HUES6 (cell line): ENCODE measurements around the gene TUFM.

Experiments used
- H3K27ac ChIP-seq: 2 replicates; pipeline ENCODE4 v1.7.0; 2013; ENCODE audit warnings: low read depth, mild to moderate bottlenecking, low read length, inconsistent platforms
- H3K27me3 ChIP-seq: 2 replicates; pipeline ENCODE4 v1.6.1; 2013; ENCODE audit warnings: low read length; ENCODE audit not compliant: control insufficient read depth, insufficient read depth
- H3K36me3 ChIP-seq: 2 replicates; pipeline ENCODE4 v1.6.1; 2013; ENCODE audit warnings: low read length; ENCODE audit not compliant: control insufficient read depth, insufficient read depth
- H3K4me1 ChIP-seq: 2 replicates; pipeline ENCODE4 v1.6.1; 2013; ENCODE audit warnings: low read length; ENCODE audit not compliant: control insufficient read depth, insufficient read depth
- H3K4me3 ChIP-seq: 2 replicates; pipeline ENCODE4 v1.5.1; 2013; ENCODE audit warnings: low read depth, low read length
- H3K9ac ChIP-seq: one replicate; pipeline ENCODE4 v1.6.1; 2013; ENCODE audit warnings: mild to moderate bottlenecking, low read length
- H3K9me3 ChIP-seq: 2 replicates; pipeline ENCODE4 v1.6.1; 2013; ENCODE audit warnings: low read depth, low read length; ENCODE audit not compliant: control insufficient read depth, insufficient read depth

Gene TUFM

DNA sequence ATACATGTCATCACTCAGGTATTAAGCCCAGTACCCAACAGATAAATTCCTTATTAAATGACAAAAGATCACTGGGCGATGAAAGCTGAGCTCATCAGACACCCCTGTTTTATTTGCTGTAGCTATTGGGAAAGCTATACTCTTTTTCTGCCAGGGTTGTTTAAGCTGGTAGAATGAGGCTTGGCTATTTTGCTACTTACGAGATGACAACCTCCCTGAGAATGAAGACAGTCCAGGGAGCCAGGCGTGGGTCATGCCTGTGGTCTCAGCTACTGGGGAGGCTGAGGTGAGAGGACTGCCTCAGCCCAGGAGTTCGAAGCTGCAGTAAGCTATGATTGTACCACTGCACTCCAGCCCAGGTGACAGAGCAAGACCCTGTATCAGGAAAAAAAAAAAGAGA lies 13.2 kb upstream of the TUFM start:
- Histone ChIP-seq H3K27ac (no peak overlapping the region), H3K9ac (no peak overlapping the region), H3K36me3 (no peaks in the 10 kb centered on the region), H3K4me1 (no peaks in the 10 kb centered on the region; the same call in 1 of the 2 replicates), H3K9me3 (no peaks in the 10 kb centered on the region), H3K27me3 (no peaks in the 10 kb centered on the region), H3K4me3 (no peak overlapping the region)

- no peak overlapping the region for H3K4me3 ChIP-seq
- no peaks in the 10 kb centered on the region; the same call in 1 of the 2 replicates for H3K4me1 ChIP-seq
- no peaks in the 10 kb centered on the region for H3K27me3 ChIP-seq
- no peak overlapping the region for H3K27ac ChIP-seq
- no peaks in the 10 kb centered on the region for H3K36me3 ChIP-seq
- no peak overlapping the region for H3K9ac ChIP-seq
- no peaks in the 10 kb centered on the region for H3K9me3 ChIP-seq
These were observed 12.3 kb upstream of the TUFM start for GRCh38 chr16:28858421-28858820.

GRCh38 chr16:28846933-28847273 lies 755 bp upstream of the TUFM start:
- no peaks in the 10 kb centered on the region for H3K27me3 ChIP-seq
- H3K36me3 ChIP-seq, result peaks cover 33% of the 10 kb centered on the region
- H3K9ac ChIP-seq, result peak overlapping the region; percentile 74
- H3K4me3 ChIP-seq, result peak overlapping the region; percentile 96
- H3K27ac ChIP-seq, result peak overlapping the region; percentile 52; the same call in 1 of the 2 replicates
- no peaks in the 10 kb centered on the region for H3K9me3 ChIP-seq
- peaks cover 4% of the 10 kb centered on the region for H3K4me1 ChIP-seq

GRCh38 chr16:28845761-28846079 lies 428 bp downstream of the TUFM start:
- H3K9ac ChIP-seq, result peak overlapping the region; percentile 95
- H3K4me1 ChIP-seq, result peaks cover 4% of the 10 kb centered on the region
- no peaks in the 10 kb centered on the region for H3K9me3 ChIP-seq
- no peaks in the 10 kb centered on the region for H3K27me3 ChIP-seq
- peak overlapping the region; percentile 87 for H3K27ac ChIP-seq
- H3K4me3 ChIP-seq, result peak overlapping the region; percentile 96
- peaks cover 35% of the 10 kb centered on the region for H3K36me3 ChIP-seq

DNA sequence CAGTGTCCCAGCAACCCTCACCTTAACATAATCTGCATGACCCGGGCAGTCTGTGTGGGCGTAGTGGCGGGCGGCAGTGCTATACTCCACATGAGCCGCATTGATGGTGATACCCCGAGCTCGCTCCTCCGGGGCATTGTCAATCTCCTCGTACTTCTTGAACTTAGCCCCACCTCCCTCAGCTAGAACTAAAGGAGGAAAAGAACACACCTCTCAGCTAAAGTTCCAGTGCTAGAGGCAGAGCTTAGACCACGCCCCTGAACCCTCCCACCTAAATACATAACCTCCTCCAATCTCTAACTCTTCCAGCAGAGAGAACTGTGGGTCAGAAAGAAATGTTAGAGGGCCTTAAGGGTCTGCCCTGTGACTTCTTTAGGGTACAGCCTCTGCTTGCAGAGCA lies 855 bp downstream of the TUFM start:
- Histone ChIP-seq H3K27ac (no peak overlapping the region), H3K36me3 (peaks cover 35% of the 10 kb centered on the region)

DNA sequence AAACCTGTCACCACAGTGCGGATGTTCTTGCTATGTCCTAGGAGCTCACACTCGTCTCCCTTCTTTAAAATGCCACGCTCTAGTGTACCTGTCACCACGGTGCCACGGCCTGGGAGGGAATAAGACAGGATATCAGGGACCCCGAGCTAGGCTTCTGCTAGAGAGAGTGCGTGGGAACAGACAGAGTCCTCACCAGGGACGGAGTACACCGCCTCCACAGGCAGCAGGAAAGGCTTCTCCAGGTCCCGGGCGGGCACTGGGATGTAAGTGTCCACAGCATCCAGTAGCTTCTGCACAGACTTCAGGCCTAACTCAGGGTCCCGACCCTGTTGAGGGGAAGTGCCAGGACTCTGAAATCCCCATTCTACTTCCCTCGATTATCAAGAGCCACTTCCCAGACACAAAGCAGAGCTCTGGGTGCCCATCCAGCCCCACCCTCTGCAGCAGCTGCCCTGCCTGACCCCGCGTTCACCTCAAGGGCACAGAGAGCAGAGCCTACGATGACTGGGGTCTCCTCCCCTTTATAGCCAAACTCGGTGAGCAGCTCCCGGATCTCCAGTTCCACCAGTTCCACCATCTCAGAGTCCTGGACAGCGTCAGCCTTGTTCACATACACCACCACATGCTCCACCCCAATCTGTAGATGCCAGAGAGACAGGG lies 1.8 kb downstream of the TUFM start:
- no peak overlapping the region for H3K9ac ChIP-seq

More for the DNA sequence above, 855 bp downstream of the TUFM start:
- Histone ChIP-seq H3K4me3 (peak overlapping the region; percentile 96), H3K4me1 (peaks cover 4% of the 10 kb centered on the region), H3K9ac (peak overlapping the region; percentile 95), H3K9me3 (no peaks in the 10 kb centered on the region), H3K27me3 (no peaks in the 10 kb centered on the region)

DNA sequence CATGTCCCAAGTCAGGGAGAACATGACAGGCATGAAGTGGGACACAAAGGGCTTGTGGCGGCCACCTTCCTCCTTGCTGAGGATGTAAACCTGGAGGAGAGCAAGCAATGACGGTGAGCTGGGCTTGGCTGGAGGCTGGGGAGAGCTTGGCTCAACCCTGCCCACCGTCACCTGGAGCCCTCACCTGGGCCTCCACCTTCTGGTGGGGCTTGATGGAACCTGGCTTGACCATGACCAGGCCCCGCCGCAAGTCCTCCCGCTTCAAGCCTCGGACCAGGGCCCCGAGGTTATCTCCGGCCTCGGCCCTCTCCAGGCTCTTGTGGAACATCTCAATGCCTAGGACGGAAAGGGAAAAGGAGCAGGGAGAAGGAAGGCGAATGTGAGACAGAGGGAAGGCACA lies 2.4 kb downstream of the TUFM start:
- no peak overlapping the region for H3K9ac ChIP-seq
- no peak overlapping the region for H3K27ac ChIP-seq
- H3K9me3 ChIP-seq, result no peaks in the 10 kb centered on the region
- H3K27me3 ChIP-seq, result no peaks in the 10 kb centered on the region
- peaks cover 39% of the 10 kb centered on the region for H3K36me3 ChIP-seq
- H3K4me3 ChIP-seq, result no peak overlapping the region
- peaks cover 4% of the 10 kb centered on the region for H3K4me1 ChIP-seq

More for the DNA sequence above, 1.8 kb downstream of the TUFM start:
- Histone ChIP-seq H3K27ac (no peak overlapping the region), H3K9me3 (no peaks in the 10 kb centered on the region), H3K4me1 (peaks cover 4% of the 10 kb centered on the region), H3K4me3 (no peak overlapping the region), H3K27me3 (no peaks in the 10 kb centered on the region), H3K36me3 (peaks cover 35% of the 10 kb centered on the region)

DNA sequence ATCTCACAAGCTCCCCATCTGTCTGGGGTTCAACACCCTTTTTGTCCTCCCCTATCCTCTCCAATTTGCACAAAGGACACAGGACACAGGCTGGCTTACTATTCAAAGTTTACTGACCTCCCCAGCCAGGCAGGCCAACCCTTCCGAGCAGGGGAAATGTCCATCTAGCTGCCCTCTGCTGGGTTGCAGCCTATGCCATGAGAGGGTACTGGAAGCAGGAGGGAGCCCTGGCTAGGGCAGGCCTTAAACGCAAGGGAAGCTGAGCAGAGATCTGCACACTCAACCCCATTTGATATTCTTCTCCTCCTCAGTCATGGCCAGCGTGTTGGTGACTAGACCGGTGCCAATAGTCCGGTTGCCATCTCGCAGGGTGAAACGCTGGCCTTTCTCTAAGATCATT lies 3.5 kb downstream of the TUFM start:
- Histone ChIP-seq H3K27ac (no peak overlapping the region), H3K9me3 (no peaks in the 10 kb centered on the region), H3K9ac (no peak overlapping the region), H3K4me3 (no peak overlapping the region), H3K27me3 (no peaks in the 10 kb centered on the region), H3K4me1 (peaks cover 4% of the 10 kb centered on the region), H3K36me3 (peaks cover 48% of the 10 kb centered on the region)

- Histone ChIP-seq H3K27me3 (no peaks in the 10 kb centered on the region), H3K27ac (no peak overlapping the region), H3K4me3 (no peak overlapping the region), H3K9me3 (no peaks in the 10 kb centered on the region), H3K36me3 (peaks cover 71% of the 10 kb centered on the region), H3K4me1 (no peaks in the 10 kb centered on the region), H3K9ac (no peak overlapping the region)
These were observed 6.2 kb downstream of the TUFM start for GRCh38 chr16:28839899-28840298.

DNA sequence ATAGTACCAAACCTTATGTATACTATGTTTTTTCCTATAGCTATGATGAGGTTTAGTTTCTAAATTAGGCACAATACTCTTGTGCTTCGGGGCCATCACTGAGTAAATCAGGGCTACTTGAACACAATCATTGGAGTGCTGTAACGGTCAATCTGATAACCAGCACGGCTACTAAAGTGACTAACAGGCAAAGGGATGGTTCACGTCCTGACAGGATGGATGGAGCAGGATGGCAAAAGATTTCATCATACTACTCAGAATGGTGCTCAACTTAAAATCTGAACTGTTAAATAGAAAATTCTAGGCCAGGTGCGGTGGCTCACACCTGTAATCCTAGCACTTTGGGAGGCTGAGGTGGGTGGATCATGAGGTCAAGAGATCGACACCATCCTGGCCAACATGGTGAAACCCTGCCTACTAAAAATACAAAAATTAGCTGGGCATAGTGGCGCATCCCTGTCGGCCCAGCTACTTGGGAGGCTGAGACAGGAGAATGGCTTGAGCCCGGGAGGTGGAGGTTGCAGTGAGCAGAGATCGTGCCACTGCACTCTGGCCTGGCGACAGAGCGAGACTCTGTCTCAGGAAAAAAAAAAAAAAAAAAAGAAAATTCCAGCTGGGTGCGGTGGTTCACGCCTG lies 7.0 kb downstream of the TUFM start:
- no peak overlapping the region for H3K4me3 ChIP-seq
- H3K27me3 ChIP-seq, result no peaks in the 10 kb centered on the region
- H3K4me1 ChIP-seq, result no peaks in the 10 kb centered on the region
- H3K27ac ChIP-seq, result no peak overlapping the region
- H3K36me3 ChIP-seq, result peaks cover 71% of the 10 kb centered on the region
- no peak overlapping the region for H3K9ac ChIP-seq
- H3K9me3 ChIP-seq, result no peaks in the 10 kb centered on the region

GRCh38 chr16:28838558-28838918 lies 7.6 kb downstream of the TUFM start:
- Histone ChIP-seq H3K4me3 (no peak overlapping the region), H3K27me3 (no peaks in the 10 kb centered on the region), H3K36me3 (peaks cover 71% of the 10 kb centered on the region), H3K9ac (no peak overlapping the region), H3K4me1 (no peaks in the 10 kb centered on the region), H3K9me3 (no peaks in the 10 kb centered on the region), H3K27ac (no peak overlapping the region)
